KOPT-K1 (cell line): ENCODE data around the gene POU6F1.

Source experiments
- H3K27ac ChIP-seq: fragments of 200-600 bp; sonication (generic); 2 replicates; pipeline ENCODE4 v1.5.1; 2016; ENCODE audit warnings: antibody characterized with exemption, mild to moderate bottlenecking, low read depth, low read length; ENCODE audit not compliant: poor library complexity, severe bottlenecking
- H3K36me3 ChIP-seq: fragments of 200-600 bp; sonication (generic); 2 replicates; pipeline ENCODE4 v1.5.1; 2017; ENCODE audit warnings: antibody characterized with exemption, mild to moderate bottlenecking, low read length, moderate library complexity; ENCODE audit not compliant: insufficient read depth
- H3K9me3 ChIP-seq: fragments of 200-600 bp; sonication (generic); 2 replicates; pipeline ENCODE4 v1.5.1; 2017; ENCODE audit warnings: antibody characterized with exemption, low read length, mild to moderate bottlenecking; ENCODE audit not compliant: insufficient read depth, poor library complexity, severe bottlenecking

POU6F1 gene

DNA sequence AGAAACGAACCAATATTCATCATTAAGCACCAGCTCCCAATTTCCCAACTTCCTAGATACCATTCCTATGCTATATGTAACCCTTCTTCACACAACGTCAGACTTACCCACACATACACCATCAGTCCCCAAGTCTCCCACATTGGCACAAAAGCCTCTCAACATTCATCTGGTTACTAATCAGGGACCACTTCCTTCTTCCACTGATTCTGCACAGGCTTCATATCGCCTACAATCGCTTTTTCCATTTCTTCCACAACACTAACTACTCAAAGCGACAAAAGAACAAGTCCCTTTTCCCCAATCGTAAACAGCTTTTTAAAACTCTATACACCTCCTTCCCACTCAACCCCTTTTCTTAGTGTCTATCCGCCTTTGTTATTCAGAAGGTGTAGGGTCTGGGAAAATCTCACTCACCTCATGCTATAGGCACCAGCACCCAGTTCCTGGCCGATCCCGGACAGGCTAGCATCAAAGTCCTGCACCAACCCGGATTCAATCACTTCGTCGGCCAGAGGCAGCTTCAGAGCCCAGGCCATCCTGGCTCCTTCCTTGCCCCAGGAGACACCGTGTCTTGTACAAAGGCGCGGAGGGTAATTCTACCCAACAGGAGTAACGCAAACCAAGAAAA lies 45.9 kb downstream of the POU6F1 start:
- H3K27ac ChIP-seq: peak overlapping the region; percentile 78
- H3K36me3 ChIP-seq: peaks cover 5% of the 10 kb centered on the region
- no peaks in the 10 kb centered on the region for H3K9me3 ChIP-seq

GRCh38 chr12:51163795-51164194 lies 54.1 kb downstream of the POU6F1 start:
- peaks cover 10% of the 10 kb centered on the region for H3K36me3 ChIP-seq
- H3K9me3 ChIP-seq: no peaks in the 10 kb centered on the region
- no peak overlapping the region for H3K27ac ChIP-seq

DNA sequence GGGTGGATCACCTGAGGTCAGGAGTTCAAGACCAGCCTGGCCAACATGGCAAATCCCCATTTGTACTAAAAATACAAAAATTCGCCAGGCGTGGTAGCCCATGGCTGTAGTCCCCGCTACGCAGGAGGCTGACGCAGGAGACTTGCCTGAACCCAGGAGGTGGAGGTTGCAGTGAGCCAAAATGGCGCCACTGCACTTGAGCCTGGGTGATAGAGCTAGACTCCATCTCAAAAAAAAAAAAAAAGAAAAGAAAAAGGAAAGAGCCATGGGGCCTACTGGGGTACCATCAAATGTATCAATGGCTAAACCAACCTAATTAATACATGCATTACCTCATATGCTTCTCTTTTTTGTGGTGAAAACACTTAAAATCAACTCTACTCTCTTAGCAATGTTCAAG lies 55.6 kb downstream of the POU6F1 start:
- H3K36me3 ChIP-seq: peaks cover 10% of the 10 kb centered on the region
- no peaks in the 10 kb centered on the region for H3K9me3 ChIP-seq
- H3K27ac ChIP-seq: no peak overlapping the region

- Histone ChIP-seq H3K36me3 (peaks cover 17% of the 10 kb centered on the region), H3K27ac (no peak overlapping the region), H3K9me3 (no peaks in the 10 kb centered on the region)
These were observed 56.9 kb downstream of the POU6F1 start for GRCh38 chr12:51160814-51161459.

- H3K9me3 ChIP-seq: no peaks in the 10 kb centered on the region
- peaks cover 9% of the 10 kb centered on the region; the same call in 1 of the 2 replicates for H3K36me3 ChIP-seq
- no peak overlapping the region for H3K27ac ChIP-seq
These were observed 61.6 kb downstream of the POU6F1 start for GRCh38 chr12:51156245-51156765.

DNA sequence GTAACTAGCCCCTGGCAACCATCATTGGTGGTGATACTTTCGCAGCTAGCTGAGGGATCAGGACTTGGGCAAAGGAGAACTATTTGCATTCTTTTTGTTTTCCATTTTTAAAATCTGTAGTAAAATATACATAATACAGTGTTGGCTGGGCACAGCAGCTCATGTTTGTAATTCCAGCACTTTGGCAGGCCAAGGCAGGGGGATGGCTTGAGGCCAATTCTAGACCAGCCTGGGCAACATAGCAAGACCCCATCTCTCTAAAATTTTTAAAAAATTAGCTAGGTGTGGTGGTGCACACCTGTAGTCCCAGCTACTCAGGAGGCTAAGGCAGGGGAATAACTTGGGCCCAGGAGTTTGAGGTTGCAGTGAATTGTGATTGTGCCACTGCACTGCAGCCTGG lies 64.9 kb downstream of the POU6F1 start:
- Histone ChIP-seq H3K27ac (no peak overlapping the region), H3K36me3 (peaks cover 9% of the 10 kb centered on the region; the same call in 1 of the 2 replicates), H3K9me3 (no peaks in the 10 kb centered on the region)

- Histone ChIP-seq H3K36me3 (0 out of 2 replicates have a peak, but pooled peaks cover under 1% of the 10 kb centered on the region), H3K9me3 (no peaks in the 10 kb centered on the region), H3K27ac (no peak overlapping the region)
These were observed 67.1 kb downstream of the POU6F1 start for GRCh38 chr12:51150777-51151176.

- Histone ChIP-seq H3K36me3 (0 out of 2 replicates have a peak, but pooled peaks cover 11% of the 10 kb centered on the region), H3K27ac (no peak overlapping the region)
These were observed 70.6 kb downstream of the POU6F1 start for GRCh38 chr12:51147309-51147708.

GRCh38 chr12:51139292-51139844 lies 78.5 kb downstream of the POU6F1 start:
- peaks cover 46% of the 10 kb centered on the region for H3K36me3 ChIP-seq
- no peaks in the 10 kb centered on the region for H3K9me3 ChIP-seq
- no peak overlapping the region for H3K27ac ChIP-seq

More at GRCh38 chr12:51147309-51147708, 70.6 kb downstream of the POU6F1 start:
- no peaks in the 10 kb centered on the region for H3K9me3 ChIP-seq
